GM10847 (cell line): Measurements from ENCODE around the gene FCN1.

Source experiments
- POLR2A ChIP-seq: IDR thresholded peaks from 2 replicates; pipeline ENCODE4 v1.6.1; 2011; ENCODE audit not compliant: insufficient read length; ENCODE audit errors: extremely low read depth

The FCN1 gene

GRCh38 chr9:134957945-134958227, 40.2 kb upstream of the FCN1 start:
- no peak for TF ChIP-seq POLR2A

GRCh38 chr9:134957165-134957944, 39.6 kb upstream of the FCN1 start:
- TF ChIP-seq POLR2A: no peak

GRCh38 chr9:134955801-134956200, 38.1 kb upstream of the FCN1 start:
- TF ChIP-seq POLR2A: no peak

GRCh38 chr9:134955156-134955555, 37.4 kb upstream of the FCN1 start:
- TF ChIP-seq POLR2A: no peak

- TF ChIP-seq POLR2A: no peak
Measured at GRCh38 chr9:134951994-134952393, 34.3 kb upstream of the FCN1 start.

GRCh38 chr9:134951461-134951860, 33.7 kb upstream of the FCN1 start:
- TF ChIP-seq POLR2A: no peak

GRCh38 chr9:134950386-134951210, 32.9 kb upstream of the FCN1 start:
- no peak for TF ChIP-seq POLR2A

- no peak for TF ChIP-seq POLR2A
Measured at GRCh38 chr9:134949681-134950385, 32.1 kb upstream of the FCN1 start.

- no peak for TF ChIP-seq POLR2A
Measured at GRCh38 chr9:134948149-134948548, 30.4 kb upstream of the FCN1 start.

GRCh38 chr9:134947265-134947955, 29.7 kb upstream of the FCN1 start:
- TF ChIP-seq POLR2A: no peak

GRCh38 chr9:134946663-134947062, 29.0 kb upstream of the FCN1 start:
- no peak for TF ChIP-seq POLR2A

- no peak for TF ChIP-seq POLR2A
Measured at GRCh38 chr9:134945509-134946275, 28.0 kb upstream of the FCN1 start.

- TF ChIP-seq POLR2A: no peak
Measured at GRCh38 chr9:134944916-134945315, 27.2 kb upstream of the FCN1 start.

- TF ChIP-seq POLR2A: no peak
Measured at GRCh38 chr9:134944351-134944802, 26.7 kb upstream of the FCN1 start.
